PFSK-1 (cell line): ENCODE data around the gene PDE4B.

Experiments used
- POLR2AphosphoS5 ChIP-seq: IDR thresholded peaks from 2 replicates; pipeline ENCODE4 v1.6.1; 2012; ENCODE audit warnings: low read depth, mild to moderate bottlenecking, control low read depth, low read length, moderate library complexity
- REST ChIP-seq, 2 experiments: IDR thresholded peaks; 2 replicates each; pipeline versions ENCODE4 v1.6.1 to v1.8.0; 2011 to 2012; ENCODE audit warnings: low read depth in 2 of 2, low read length in 2 of 2, control low read depth in 1 of 2, inconsistent platforms in 1 of 2, mild to moderate bottlenecking in 1 of 2, moderate library complexity in 1 of 2; ENCODE audit not compliant: insufficient read depth in 1 of 2
- TAF1 ChIP-seq: IDR thresholded peaks from 2 replicates; pipeline ENCODE4 v1.6.1; 2012; ENCODE audit warnings: low read length, control low read depth, borderline replicate concordance; ENCODE audit not compliant: insufficient read depth

- TF ChIP-seq POLR2AphosphoS5 (no peak), TAF1 (no peak), REST (IDR thresholded peaks at IDR 0.05; ENCODE audit: insufficient read depth in 1 of 2, low read depth in 2 of 2, low read length in 2 of 2) (no peak)
These were observed 200.2 kb downstream of the PDE4B start for GRCh38 chr1:65992831-65993271.
